HCT116 (cell line): ENCODE measurements around the gene URI1. TPM values are rescaled to one million over a fixed set of nuclear protein-coding genes. Genes with fewer than 3 reads are reported as not detected.

Experiments
- ATAC-seq: fragments of 200-7000 bp; cut with Tn5 transposase; 2 replicates; pipeline ENCODE4 v1.9.1; 2020; ENCODE audit warnings: mild to moderate bottlenecking, moderate library complexity
- BruUV-seq: library from RNA; stranded (reverse); fragments of 400-500 nt; replicated peaks from 2 replicates; lab custom pipeline; 2021; lab: Mats Ljungman, UMichigan
- CTCF ChIA-PET: fragments of 300-600 bp; sonication (Branson Sonifier 250); formaldehyde crosslinking; loops from one replicate; lab custom pipeline; 2021; ENCODE audit warnings: antibody characterized with exemption; lab: Charles Lee
- POLR2A ChIA-PET: fragments of 300-600, 350-600 bp; sonication (Branson Sonifier 250); formaldehyde crosslinking; loops from one replicate; lab custom pipeline; 2021; ENCODE audit warnings: antibody characterized with exemption; lab: Charles Lee
- RAD21 ChIA-PET, 2 experiments: fragments of 300-600 bp; sonication (Branson Sonifier 250); formaldehyde crosslinking; loops; one replicate each; lab custom pipeline; 2023; ENCODE audit warnings: low total read pairs in 2 of 2; ENCODE audit not compliant: uncharacterized antibody in 2 of 2, unreplicated experiment in 2 of 2, low non-redundant PET in 1 of 2; lab: Charles Lee
- DNase-seq: peaks from one replicate; pipeline ENCODE4 v3.0.0-alpha.2; 2010; ENCODE audit warnings: low read depth, low spot score
- H2AFZ ChIP-seq: fragments of 200-600 bp; shearing (Covaris generic), sonication (generic); 2 replicates; pipeline ENCODE4 v1.6.1; 2017; ENCODE audit warnings: low read depth, mixed run types, mixed read lengths, antibody characterized with exemption, low read length; ENCODE audit not compliant: poor library complexity, severe bottlenecking
- H3K27ac ChIP-seq: 2 replicates; pipeline ENCODE4 v1.5.1; 2012; ENCODE audit warnings: low read depth, low read length
- H3K27me3 ChIP-seq: fragments of 200-600 bp; sonication (generic); 2 replicates; pipeline ENCODE4 v1.6.1; 2016; ENCODE audit warnings: mixed run types, low read length, mixed read lengths; ENCODE audit not compliant: insufficient read depth
- H3K36me3 ChIP-seq, 2 experiments: fragments of 200-500 bp in 1 of 2; fragments of 200-600 bp in 1 of 2; sonication (Bioruptor generic) in 1 of 2; sonication (generic) in 1 of 2; 2 replicates each; pipeline versions ENCODE4 v1.5.1 to v1.6.1; 2014 to 2016; ENCODE audit warnings: low read length in 2 of 2, inconsistent platforms in 1 of 2, mixed read lengths in 1 of 2, mixed run types in 1 of 2; ENCODE audit not compliant: insufficient read depth in 2 of 2, control insufficient read depth in 1 of 2
- H3K4me1 ChIP-seq, 2 experiments: fragments of 200-600 bp in 1 of 2; sonication (generic) in 1 of 2; 2 replicates each; pipeline versions ENCODE4 v1.5.1 to v1.6.1; 2012 to 2017; ENCODE audit warnings: low read length in 2 of 2, inconsistent platforms in 1 of 2, mild to moderate bottlenecking in 1 of 2, mixed read lengths in 1 of 2, mixed run types in 1 of 2, moderate library complexity in 1 of 2; ENCODE audit not compliant: insufficient read depth in 2 of 2, control insufficient read depth in 1 of 2
- H3K4me2 ChIP-seq: fragments of 200-600 bp; sonication (generic); 2 replicates; pipeline ENCODE4 v1.6.1; 2017; ENCODE audit warnings: mixed run types, low read length, mixed read lengths
- H3K4me3 ChIP-seq, 2 experiments: fragments of 200-600 bp in 1 of 2; sonication (generic) in 1 of 2; replicated peaks in 1 of 2; 2 replicates each; pipeline ENCODE4 v1.5.1; 2011 to 2016; ENCODE audit warnings: low read length in 2 of 2, control low read depth in 1 of 2, low read depth in 1 of 2, mild to moderate bottlenecking in 1 of 2, mixed read lengths in 1 of 2, mixed run types in 1 of 2
- H3K79me2 ChIP-seq: fragments of 200-600 bp; sonication (generic); 2 replicates; pipeline ENCODE4 v1.6.1; 2017; ENCODE audit warnings: mild to moderate bottlenecking, mixed run types, low read length, moderate library complexity, mixed read lengths; ENCODE audit not compliant: insufficient read depth
- H3K9ac ChIP-seq: fragments of 200-600 bp; sonication (generic); 2 replicates; pipeline ENCODE4 v1.6.1; 2016; ENCODE audit warnings: low read length, mixed read lengths
- H3K9me2 ChIP-seq: fragments of 200-600 bp; sonication (generic), shearing (Covaris generic); 2 replicates; pipeline ENCODE4 v1.6.1; 2017; ENCODE audit warnings: mixed run types, mild to moderate bottlenecking, moderate library complexity; ENCODE audit not compliant: insufficient read depth
- H3K9me3 ChIP-seq, 2 experiments: fragments of 200-500 bp in 1 of 2; fragments of 200-600 bp in 1 of 2; sonication (Bioruptor generic) in 1 of 2; sonication (generic) in 1 of 2; 2 replicates each; pipeline ENCODE4 v1.6.1; 2014 to 2017; ENCODE audit warnings: low read length in 2 of 2, mixed read lengths in 2 of 2, inconsistent platforms in 1 of 2, low read depth in 1 of 2, mild to moderate bottlenecking in 1 of 2, mixed run types in 1 of 2, moderate library complexity in 1 of 2; ENCODE audit not compliant: control insufficient read depth in 1 of 2, insufficient read depth in 1 of 2
- H4K20me1 ChIP-seq: fragments of 200-600 bp; sonication (generic), shearing (Covaris generic); 2 replicates; pipeline ENCODE4 v1.6.1; 2017; ENCODE audit warnings: mixed run types, mild to moderate bottlenecking, moderate library complexity; ENCODE audit not compliant: insufficient read depth
- CBX3 ChIP-seq: IDR thresholded peaks from 2 replicates; pipeline ENCODE4 v1.6.1; 2012; ENCODE audit warnings: low read depth
- CEBPB ChIP-seq: IDR thresholded peaks from 2 replicates; pipeline ENCODE4 v1.6.1; 2012; ENCODE audit warnings: low read depth
- EGR1 ChIP-seq: IDR thresholded peaks from 2 replicates; pipeline ENCODE4 v1.6.1; 2012; ENCODE audit warnings: low read depth
- ELF1 ChIP-seq: IDR thresholded peaks from 2 replicates; pipeline ENCODE4 v1.6.1; 2012; ENCODE audit warnings: low read depth, borderline replicate concordance
- EZH2 ChIP-seq: fragments of 200-600 bp; sonication (generic); IDR thresholded peaks from 2 replicates; pipeline ENCODE4 v1.6.1; 2017; ENCODE audit warnings: antibody characterized with exemption, mixed run types
- EZH2phosphoT487 ChIP-seq: fragments of 200-600 bp; IDR thresholded peaks from 2 replicates; pipeline ENCODE4 v1.6.1; 2018; ENCODE audit warnings: antibody characterized with exemption, borderline replicate concordance
- FOSL1 ChIP-seq: IDR thresholded peaks from 2 replicates; pipeline ENCODE4 v1.6.1; 2012; ENCODE audit warnings: low read depth
- JUND ChIP-seq: IDR thresholded peaks from 2 replicates; pipeline ENCODE4 v1.6.1; 2012
- POLR2A ChIP-seq: IDR thresholded peaks from 2 replicates; pipeline ENCODE4 v1.7.0; 2011; ENCODE audit warnings: borderline replicate concordance; ENCODE audit not compliant: insufficient read depth, insufficient read length; ENCODE audit errors: extremely low read depth
- POLR2AphosphoS5 ChIP-seq: IDR thresholded peaks from 2 replicates; pipeline ENCODE4 v1.6.1; 2011; ENCODE audit warnings: mild to moderate bottlenecking, low read depth, low read length, moderate library complexity
- RAD21 ChIP-seq: IDR thresholded peaks from 2 replicates; pipeline ENCODE4 v1.6.1; 2012; ENCODE audit warnings: low read depth, mild to moderate bottlenecking
- SIN3A ChIP-seq: IDR thresholded peaks from 2 replicates; pipeline ENCODE4 v1.6.1; 2012; ENCODE audit warnings: low read depth
- SP1 ChIP-seq: IDR thresholded peaks from 2 replicates; pipeline ENCODE4 v1.6.1; 2012; ENCODE audit warnings: low read depth
- SRF ChIP-seq: IDR thresholded peaks from 2 replicates; pipeline ENCODE4 v1.6.1; 2012; ENCODE audit warnings: low read depth
- YY1 ChIP-seq: IDR thresholded peaks from 2 replicates; pipeline ENCODE4 v1.6.1; 2011; ENCODE audit warnings: low read length, low read depth, moderate library complexity, mild to moderate bottlenecking; ENCODE audit not compliant: insufficient replicate concordance; ENCODE audit errors: extremely low read depth
- ZBTB33 ChIP-seq: IDR thresholded peaks from 2 replicates; pipeline ENCODE4 v1.6.1; 2011; ENCODE audit warnings: mild to moderate bottlenecking, low read length, moderate library complexity; ENCODE audit not compliant: insufficient replicate concordance; ENCODE audit errors: extremely low read depth
- ZFX ChIP-seq: fragments of 450-650 bp; IDR thresholded peaks from 2 replicates; pipeline ENCODE4 v1.6.1; 2017
- ZNF274 ChIP-seq: fragments of 200-500 bp; sonication (Bioruptor generic); IDR thresholded peaks from 2 replicates; pipeline ENCODE4 v1.6.1; 2014; ENCODE audit warnings: mild to moderate bottlenecking, low read depth, low read length, inconsistent platforms
- intact Hi-C: fragments of 100-400 bp; cut with micrococcal nuclease; formaldehyde crosslinking; loops from 2 replicates; pipeline ENCODE4 v1.10.0; 2022
- total RNA-seq: library from RNA; stranded (reverse); gene quantifications from one replicate; pipeline ENCODE4 v1.2.1, GENCODE V29; 2021; ENCODE audit not compliant: unreplicated experiment
- TF ChIP-seq, protein P1 (sequence below), 3 experiments: fragments of 200-600 bp in 1 of 3; sonication (generic) in 1 of 3; IDR thresholded peaks in 2 of 3; conservative IDR thresholded peaks in 1 of 3; 2 replicates each; pipeline ENCODE4 v1.5.1; 2012 to 2017; ENCODE audit warnings: low read depth in 2 of 3, low read length in 2 of 3, antibody characterized with exemption in 1 of 3, borderline replicate concordance in 1 of 3, control low read depth in 1 of 3, mild to moderate bottlenecking in 1 of 3, mixed read lengths in 1 of 3, mixed run types in 1 of 3, moderate library complexity in 1 of 3; ENCODE audit not compliant: insufficient read depth in 1 of 3
- TF ChIP-seq, protein P2 (sequence below): IDR thresholded peaks from 2 replicates; pipeline ENCODE4 v1.6.1; 2012
- TF ChIP-seq, protein P3 (sequence below): IDR thresholded peaks from 2 replicates; pipeline ENCODE4 v1.6.1; 2012

Gene URI1
- total RNA-seq, 1 experiment from 2014 or later = 51.4 TPM

DNA sequence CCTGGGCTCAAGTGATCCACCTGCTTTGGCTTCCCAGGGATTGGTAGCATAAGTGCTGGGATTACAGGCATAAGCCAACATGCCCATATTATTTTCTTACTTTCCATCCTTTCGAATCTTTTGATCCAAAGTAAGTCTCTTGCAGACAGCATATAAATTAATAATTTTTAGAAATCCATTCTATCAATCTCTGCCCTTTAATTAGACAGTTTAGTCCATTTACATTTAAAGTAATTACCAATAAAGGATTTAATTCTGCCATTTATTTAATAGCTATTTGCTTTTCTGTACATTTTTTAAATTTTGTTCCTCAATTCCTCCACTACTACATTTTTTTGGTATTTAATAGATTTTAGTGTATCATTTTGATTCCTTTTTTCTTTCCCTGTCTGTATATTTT, 7.3 kb upstream of the URI1 start (continued):
- no peak for TF ChIP-seq POLR2A
- no peak for TF ChIP-seq FOSL1
- TF ChIP-seq, protein P1, sequence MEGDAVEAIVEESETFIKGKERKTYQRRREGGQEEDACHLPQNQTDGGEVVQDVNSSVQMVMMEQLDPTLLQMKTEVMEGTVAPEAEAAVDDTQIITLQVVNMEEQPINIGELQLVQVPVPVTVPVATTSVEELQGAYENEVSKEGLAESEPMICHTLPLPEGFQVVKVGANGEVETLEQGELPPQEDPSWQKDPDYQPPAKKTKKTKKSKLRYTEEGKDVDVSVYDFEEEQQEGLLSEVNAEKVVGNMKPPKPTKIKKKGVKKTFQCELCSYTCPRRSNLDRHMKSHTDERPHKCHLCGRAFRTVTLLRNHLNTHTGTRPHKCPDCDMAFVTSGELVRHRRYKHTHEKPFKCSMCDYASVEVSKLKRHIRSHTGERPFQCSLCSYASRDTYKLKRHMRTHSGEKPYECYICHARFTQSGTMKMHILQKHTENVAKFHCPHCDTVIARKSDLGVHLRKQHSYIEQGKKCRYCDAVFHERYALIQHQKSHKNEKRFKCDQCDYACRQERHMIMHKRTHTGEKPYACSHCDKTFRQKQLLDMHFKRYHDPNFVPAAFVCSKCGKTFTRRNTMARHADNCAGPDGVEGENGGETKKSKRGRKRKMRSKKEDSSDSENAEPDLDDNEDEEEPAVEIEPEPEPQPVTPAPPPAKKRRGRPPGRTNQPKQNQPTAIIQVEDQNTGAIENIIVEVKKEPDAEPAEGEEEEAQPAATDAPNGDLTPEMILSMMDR (IDR thresholded peaks at IDR 0.05 in 2 of 3, conservative IDR thresholded peaks at IDR 0.05 in 1 of 3; ENCODE audit: borderline replicate concordance in 1 of 3, insufficient read depth in 1 of 3, low read depth in 2 of 3, low read length in 2 of 3) = no peak
- no peak for TF ChIP-seq CBX3
- TF ChIP-seq ZNF274 = no peak
- no peak for TF ChIP-seq ELF1

- no TSS peak for BruUV-seq
- Histone ChIP-seq H3K9me3 (peaks cover 3 to 5% of the 10 kb centered on the region in 2 experiments; a peak in 2 of 4 replicates), H3K4me1 (peaks cover under 1 to 2% of the 10 kb centered on the region in 2 experiments; a peak in 2 of 4 replicates), H3K79me2 (no peaks in the 10 kb centered on the region), H3K9ac (no peak overlapping the region), H4K20me1 (no peaks in the 10 kb centered on the region), H2AFZ (no peak overlapping the region), H3K9me2 (no peaks in the 10 kb centered on the region), H3K27me3 (no peaks in the 10 kb centered on the region)
- ChIA-PET RAD21 (no interaction called here), POLR2A (no interaction called here), CTCF (no interaction called here)
- intact Hi-C loops = no loop called here
- no peak for DNase-seq
- TF ChIP-seq, protein P1 (IDR thresholded peaks at IDR 0.05 in 2 of 3, conservative IDR thresholded peaks at IDR 0.05 in 1 of 3; ENCODE audit: borderline replicate concordance in 1 of 3, insufficient read depth in 1 of 3, low read depth in 2 of 3, low read length in 2 of 3) = no peak
- no peak for TF ChIP-seq JUND
- TF ChIP-seq RAD21 = no peak
- no peak for TF ChIP-seq CEBPB
- no peak for TF ChIP-seq ZNF274
- TF ChIP-seq SP1 = no peak
- TF ChIP-seq EGR1 = no peak
- no peak for TF ChIP-seq POLR2AphosphoS5
- TF ChIP-seq, protein P2, sequence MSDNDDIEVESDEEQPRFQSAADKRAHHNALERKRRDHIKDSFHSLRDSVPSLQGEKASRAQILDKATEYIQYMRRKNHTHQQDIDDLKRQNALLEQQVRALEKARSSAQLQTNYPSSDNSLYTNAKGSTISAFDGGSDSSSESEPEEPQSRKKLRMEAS = no peak
- TF ChIP-seq ELF1 = no peak
- no peak for TF ChIP-seq ZBTB33
- no peak for TF ChIP-seq EZH2phosphoT487
- no peak for TF ChIP-seq ZFX
- TF ChIP-seq, protein P3, sequence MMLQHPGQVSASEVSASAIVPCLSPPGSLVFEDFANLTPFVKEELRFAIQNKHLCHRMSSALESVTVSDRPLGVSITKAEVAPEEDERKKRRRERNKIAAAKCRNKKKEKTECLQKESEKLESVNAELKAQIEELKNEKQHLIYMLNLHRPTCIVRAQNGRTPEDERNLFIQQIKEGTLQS = no peak
- no peak for TF ChIP-seq SRF
- no peak for TF ChIP-seq YY1
- TF ChIP-seq EZH2 = no peak
- no peak for TF ChIP-seq SIN3A
- TF ChIP-seq, all 23 proteins: peak for 0
- Histone ChIP-seq H3K4me3 (no peak overlapping the region), H3K4me2 (no peak overlapping the region), H3K36me3 (no peaks in the 10 kb centered on the region), H3K27ac (no peak overlapping the region)
- ATAC-seq = no peak
Observed at GRCh38 chr19:29936409-29936808, 5.6 kb upstream of the URI1 start.
